SK-N-SH treated with all-trans-retinoic acid at 6 μM for 48 hours (cell line): Measurements from ENCODE around the gene AP2M1.

ENCODE experiments used
- ATAC-seq: fragments of 200-7000 bp; cut with Tn5 transposase; 3 replicates; pipeline ENCODE4 v1.9.1; 2020; ENCODE audit warnings: mild to moderate bottlenecking, moderate library complexity
- ARNTL ChIP-seq: fragments of 450-650 bp; formaldehyde crosslinking; IDR thresholded peaks from 2 replicates; pipeline ENCODE4 v1.5.0; 2020; ENCODE audit warnings: low read depth, mild to moderate bottlenecking, moderate library complexity, borderline replicate concordance
- CSRNP3 ChIP-seq: fragments of 250-450 bp; sonication (Bioruptor Pico); IDR thresholded peaks from 2 replicates; pipeline ENCODE4 v1.5.1; 2021; ENCODE audit warnings: mild to moderate bottlenecking, moderate library complexity
- ISL1 ChIP-seq: fragments of 250-450 bp; sonication (Bioruptor Pico); IDR thresholded peaks from 2 replicates; pipeline ENCODE4 v2.1.2; 2022; ENCODE audit warnings: mild to moderate bottlenecking, moderate library complexity
- OSR1 ChIP-seq: fragments of 250-450 bp; sonication (Bioruptor Pico); IDR thresholded peaks from 2 replicates; pipeline ENCODE4 v1.8.0; 2022; ENCODE audit warnings: moderate library complexity, mild to moderate bottlenecking, inconsistent platforms
- POU6F1 ChIP-seq: fragments of 250-450 bp; sonication (Bioruptor Pico); IDR thresholded peaks from 2 replicates; pipeline ENCODE4 v1.8.0; 2021; ENCODE audit warnings: low read depth, mild to moderate bottlenecking, moderate library complexity, borderline replicate concordance
- RARB ChIP-seq: fragments of 250-450 bp; sonication (Bioruptor Pico); IDR thresholded peaks from 2 replicates; pipeline ENCODE4 v1.8.0; 2021; ENCODE audit warnings: mild to moderate bottlenecking, moderate library complexity
- SNAI2 ChIP-seq: fragments of 250-450 bp; sonication (Bioruptor Pico); IDR thresholded peaks from 2 replicates; pipeline ENCODE4 v1.5.0; 2020; ENCODE audit warnings: mild to moderate bottlenecking, moderate library complexity
- TCF4 ChIP-seq: fragments of 250-450 bp; sonication (Bioruptor Pico); IDR thresholded peaks from 2 replicates; pipeline ENCODE4 v1.8.0; 2021; ENCODE audit warnings: mild to moderate bottlenecking, moderate library complexity, borderline replicate concordance
- TOX ChIP-seq: fragments of 250-450 bp; sonication (Bioruptor Pico); IDR thresholded peaks from 2 replicates; pipeline ENCODE4 v1.8.0; 2021; ENCODE audit warnings: mild to moderate bottlenecking, moderate library complexity, borderline replicate concordance
- ZC3H10 ChIP-seq: fragments of 250-450 bp; sonication (Bioruptor Pico); IDR thresholded peaks from 2 replicates; pipeline ENCODE4 v1.5.1; 2021; ENCODE audit warnings: mild to moderate bottlenecking, moderate library complexity
- ZFP3 ChIP-seq: fragments of 250-450 bp; sonication (Bioruptor Pico); IDR thresholded peaks from 2 replicates; pipeline ENCODE4 v1.5.0; 2020; ENCODE audit warnings: mild to moderate bottlenecking, moderate library complexity
- ZFP30 ChIP-seq: fragments of 450-650 bp; formaldehyde crosslinking; IDR thresholded peaks from 2 replicates; pipeline ENCODE4 v1.5.0; 2022; ENCODE audit warnings: mild to moderate bottlenecking, moderate library complexity
- ZNF565 ChIP-seq: fragments of 450-650 bp; formaldehyde crosslinking; conservative IDR thresholded peaks from 2 replicates; pipeline ENCODE4 v1.5.0; 2020; ENCODE audit warnings: low read depth, mild to moderate bottlenecking, moderate library complexity
- ZNF70 ChIP-seq: fragments of 450-650 bp; formaldehyde crosslinking; IDR thresholded peaks from 2 replicates; pipeline ENCODE4 v1.5.0; 2020; ENCODE audit warnings: mild to moderate bottlenecking, moderate library complexity
- ZNF8 ChIP-seq: fragments of 450-650 bp; formaldehyde crosslinking; IDR thresholded peaks from 2 replicates; pipeline ENCODE4 v1.5.0; 2020; ENCODE audit warnings: mild to moderate bottlenecking, moderate library complexity
- TF ChIP-seq, protein P1 (sequence below): fragments of 250-450 bp; sonication (Bioruptor Pico); IDR thresholded peaks from 2 replicates; pipeline ENCODE4 v1.5.0; 2020; ENCODE audit warnings: mild to moderate bottlenecking, moderate library complexity
- TF ChIP-seq, protein P2 (sequence below): fragments of 250-450 bp; sonication (Bioruptor Pico); IDR thresholded peaks from 2 replicates; pipeline ENCODE4 v1.8.0; 2020; ENCODE audit warnings: mild to moderate bottlenecking, moderate library complexity, borderline replicate concordance

AP2M1 gene

GRCh38 chr3:184155644-184156521 is 18.8 kb upstream of the AP2M1 start:
- peak; percentile 44 for ATAC-seq
- TF ChIP-seq OSR1 (CRISPR knock-in tag) (no peak), ZNF8 (CRISPR knock-in tag) (no peak), ZNF70 (no peak)

DNA sequence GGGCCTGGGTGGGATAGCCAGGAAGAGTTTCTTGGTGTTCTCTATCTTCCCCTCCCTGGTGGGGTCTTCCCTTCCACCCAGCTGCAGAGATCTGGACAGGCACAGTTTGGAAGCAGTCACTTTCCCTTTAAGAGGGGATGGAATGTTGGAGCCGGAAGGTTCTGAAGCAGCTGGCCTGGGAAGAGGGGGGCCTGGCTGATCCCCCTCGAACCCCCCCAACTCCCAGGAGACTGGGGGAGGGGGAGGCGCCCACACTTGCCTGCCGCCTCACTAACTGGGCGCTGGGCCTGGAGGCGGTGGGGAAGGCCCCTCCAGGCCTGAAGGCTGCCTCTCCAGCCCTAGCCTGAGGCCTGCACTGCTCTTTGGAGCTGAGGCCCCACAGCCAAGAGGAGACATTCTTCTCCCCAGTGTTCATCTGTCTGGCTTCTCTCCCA is 18.1 kb upstream of the AP2M1 start:
- TF ChIP-seq ZFP3 (CRISPR knock-in tag) = no peak
- no peak for TF ChIP-seq TOX (CRISPR knock-in tag)
- TF ChIP-seq, protein P1, sequence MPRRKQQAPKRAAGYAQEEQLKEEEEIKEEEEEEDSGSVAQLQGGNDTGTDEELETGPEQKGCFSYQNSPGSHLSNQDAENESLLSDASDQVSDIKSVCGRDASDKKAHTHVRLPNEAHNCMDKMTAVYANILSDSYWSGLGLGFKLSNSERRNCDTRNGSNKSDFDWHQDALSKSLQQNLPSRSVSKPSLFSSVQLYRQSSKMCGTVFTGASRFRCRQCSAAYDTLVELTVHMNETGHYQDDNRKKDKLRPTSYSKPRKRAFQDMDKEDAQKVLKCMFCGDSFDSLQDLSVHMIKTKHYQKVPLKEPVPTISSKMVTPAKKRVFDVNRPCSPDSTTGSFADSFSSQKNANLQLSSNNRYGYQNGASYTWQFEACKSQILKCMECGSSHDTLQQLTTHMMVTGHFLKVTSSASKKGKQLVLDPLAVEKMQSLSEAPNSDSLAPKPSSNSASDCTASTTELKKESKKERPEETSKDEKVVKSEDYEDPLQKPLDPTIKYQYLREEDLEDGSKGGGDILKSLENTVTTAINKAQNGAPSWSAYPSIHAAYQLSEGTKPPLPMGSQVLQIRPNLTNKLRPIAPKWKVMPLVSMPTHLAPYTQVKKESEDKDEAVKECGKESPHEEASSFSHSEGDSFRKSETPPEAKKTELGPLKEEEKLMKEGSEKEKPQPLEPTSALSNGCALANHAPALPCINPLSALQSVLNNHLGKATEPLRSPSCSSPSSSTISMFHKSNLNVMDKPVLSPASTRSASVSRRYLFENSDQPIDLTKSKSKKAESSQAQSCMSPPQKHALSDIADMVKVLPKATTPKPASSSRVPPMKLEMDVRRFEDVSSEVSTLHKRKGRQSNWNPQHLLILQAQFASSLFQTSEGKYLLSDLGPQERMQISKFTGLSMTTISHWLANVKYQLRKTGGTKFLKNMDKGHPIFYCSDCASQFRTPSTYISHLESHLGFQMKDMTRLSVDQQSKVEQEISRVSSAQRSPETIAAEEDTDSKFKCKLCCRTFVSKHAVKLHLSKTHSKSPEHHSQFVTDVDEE (CRISPR knock-in tag) = no peak
- TF ChIP-seq CSRNP3 (CRISPR knock-in tag) = no peak
- no peak for TF ChIP-seq ZNF565 (CRISPR knock-in tag)
- TF ChIP-seq ZFP30 (CRISPR knock-in tag) = no peak
- TF ChIP-seq TCF4 (CRISPR knock-in tag) = no peak
- TF ChIP-seq ZC3H10 (CRISPR knock-in tag) = no peak
- no peak for TF ChIP-seq POU6F1 (CRISPR knock-in tag)
- no peak for TF ChIP-seq OSR1 (CRISPR knock-in tag)
- peak; percentile 77 for ATAC-seq

- TF ChIP-seq POU6F1 (CRISPR knock-in tag) (no peak), ARNTL (CRISPR knock-in tag) (no peak), TOX (CRISPR knock-in tag) (no peak), ZFP3 (CRISPR knock-in tag) (no peak), ZNF565 (CRISPR knock-in tag) (no peak), ISL1 (CRISPR knock-in tag) (no peak), ZNF8 (CRISPR knock-in tag) (no peak)
- ATAC-seq = no peak
These were observed 17.4 kb upstream of the AP2M1 start for GRCh38 chr3:184157206-184157605.

DNA sequence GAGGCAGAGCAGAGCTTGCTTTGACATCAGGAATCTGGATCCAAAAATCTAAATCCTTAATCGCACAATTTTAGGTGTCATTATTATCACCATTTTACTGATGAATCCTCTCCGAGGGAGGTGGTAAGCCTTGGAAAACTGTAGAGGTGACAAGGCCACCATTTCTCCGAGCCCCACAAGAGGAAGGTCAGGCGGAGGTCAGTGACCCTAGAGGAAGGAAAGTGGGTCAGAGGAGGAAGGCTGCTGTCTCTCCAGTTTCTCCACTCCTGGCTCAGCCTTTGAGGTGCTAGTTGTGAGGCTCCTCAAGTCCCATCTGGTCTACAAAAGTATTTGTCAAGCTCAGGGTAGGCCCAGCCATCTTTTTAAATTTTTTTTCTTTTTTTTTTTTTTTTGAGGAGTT is 16.3 kb upstream of the AP2M1 start:
- ATAC-seq = no peak
- no peak for TF ChIP-seq CSRNP3 (CRISPR knock-in tag)

DNA sequence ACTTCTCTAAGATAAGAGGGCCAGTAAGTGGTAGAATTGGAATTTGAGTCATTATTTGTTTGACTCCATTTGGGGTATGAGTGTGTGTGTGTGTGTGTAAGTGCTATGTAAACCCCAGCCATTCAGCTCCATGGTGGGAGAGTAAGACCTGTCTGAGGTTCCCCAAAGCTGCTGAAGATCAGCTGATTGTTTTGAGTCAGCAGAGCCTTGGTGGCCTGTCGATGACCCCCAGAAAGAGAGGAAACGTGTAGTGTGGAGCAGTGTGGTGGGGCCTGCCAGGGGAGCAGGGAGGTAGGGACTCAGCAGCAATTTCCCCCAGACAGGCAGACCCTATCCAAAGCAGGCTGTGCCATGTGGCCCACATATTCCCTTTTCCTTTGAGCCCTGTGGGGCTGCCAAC is 14.2 kb upstream of the AP2M1 start:
- ATAC-seq = no peak
- TF ChIP-seq, protein P2, sequence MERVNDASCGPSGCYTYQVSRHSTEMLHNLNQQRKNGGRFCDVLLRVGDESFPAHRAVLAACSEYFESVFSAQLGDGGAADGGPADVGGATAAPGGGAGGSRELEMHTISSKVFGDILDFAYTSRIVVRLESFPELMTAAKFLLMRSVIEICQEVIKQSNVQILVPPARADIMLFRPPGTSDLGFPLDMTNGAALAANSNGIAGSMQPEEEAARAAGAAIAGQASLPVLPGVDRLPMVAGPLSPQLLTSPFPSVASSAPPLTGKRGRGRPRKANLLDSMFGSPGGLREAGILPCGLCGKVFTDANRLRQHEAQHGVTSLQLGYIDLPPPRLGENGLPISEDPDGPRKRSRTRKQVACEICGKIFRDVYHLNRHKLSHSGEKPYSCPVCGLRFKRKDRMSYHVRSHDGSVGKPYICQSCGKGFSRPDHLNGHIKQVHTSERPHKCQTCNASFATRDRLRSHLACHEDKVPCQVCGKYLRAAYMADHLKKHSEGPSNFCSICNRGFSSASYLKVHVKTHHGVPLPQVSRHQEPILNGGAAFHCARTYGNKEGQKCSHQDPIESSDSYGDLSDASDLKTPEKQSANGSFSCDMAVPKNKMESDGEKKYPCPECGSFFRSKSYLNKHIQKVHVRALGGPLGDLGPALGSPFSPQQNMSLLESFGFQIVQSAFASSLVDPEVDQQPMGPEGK (CRISPR knock-in tag) = no peak
- TF ChIP-seq POU6F1 (CRISPR knock-in tag) (no peak), ZNF70 (no peak), SNAI2 (CRISPR knock-in tag) (no peak), TOX (CRISPR knock-in tag) (no peak), TCF4 (CRISPR knock-in tag) (no peak), ZNF8 (CRISPR knock-in tag) (no peak), RARB (CRISPR knock-in tag) (no peak), ZNF565 (CRISPR knock-in tag) (no peak)
